ENCODE measurements around the gene PNPLA3. TPM values are rescaled to one million over a fixed set of nuclear protein-coding genes. Genes with fewer than 3 reads are reported as not detected.

PNPLA3 gene
- total and polyA plus RNA-seq, 2 donors from 2014 or later: 0.54 to 1.2 TPM

DNA sequence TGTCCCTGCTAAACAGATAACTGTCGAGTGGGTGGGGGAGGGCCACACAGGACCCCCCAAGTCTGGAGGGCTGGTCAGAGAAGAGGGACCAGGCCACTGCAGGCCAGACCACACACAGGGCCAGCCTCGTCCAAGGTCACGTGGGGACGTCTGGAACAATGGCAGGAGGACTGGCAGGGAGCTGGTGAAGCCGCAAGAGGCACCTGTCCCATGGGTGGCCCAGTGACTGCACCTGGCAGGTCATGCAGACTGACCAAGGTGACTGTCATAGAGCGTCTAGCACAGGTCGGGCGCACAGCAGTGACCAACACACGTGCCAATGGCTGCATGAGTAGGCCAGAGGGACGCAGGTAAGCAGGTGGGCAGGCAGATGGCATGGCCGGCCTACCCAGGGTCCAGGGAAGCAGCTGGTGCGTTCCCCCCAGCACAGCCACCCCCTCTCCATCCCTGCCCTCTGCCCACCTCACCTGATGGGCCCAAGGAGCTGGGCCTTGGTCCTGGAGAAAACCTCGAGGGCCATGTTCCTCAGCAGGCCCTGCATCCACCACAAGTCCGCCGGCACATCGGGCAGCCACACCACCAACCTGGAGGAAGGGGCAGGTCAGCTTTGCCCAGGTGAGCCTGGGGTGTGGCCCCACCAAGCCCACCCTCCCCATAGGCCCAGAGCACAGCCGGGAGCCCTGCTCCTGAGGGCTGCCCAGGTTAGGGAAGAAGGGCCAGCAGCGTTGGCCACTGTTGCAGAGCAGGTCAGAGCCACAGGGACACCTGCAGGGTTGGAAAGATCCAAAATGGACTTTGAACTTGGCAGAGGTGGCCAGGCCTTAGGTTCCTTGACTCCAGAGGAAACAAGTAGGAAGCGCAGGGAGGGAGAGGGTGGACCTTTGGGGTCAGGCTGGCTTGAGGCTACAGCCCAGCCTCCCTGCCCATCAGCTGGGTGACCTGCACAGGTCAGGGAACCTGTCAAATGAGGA is 42.2 kb upstream of the PNPLA3 start:
- intact Hi-C loops (cut with DNase I): no loop called here
- Histone ChIP-seq H3K4me1 (ENCODE audit: control insufficient read depth in 2 of 3, insufficient read depth in 2 of 3, low read depth in 1 of 3, low read length in 3 of 3) (no peaks in the 10 kb centered on the region), H3K36me3 (ENCODE audit: control insufficient read depth in 2 of 3, insufficient read depth in 3 of 3, low read length in 3 of 3) (no peaks in the 10 kb centered on the region), H3K27me3 (ENCODE audit: control insufficient read depth, insufficient read depth, low read length) (no peaks in the 10 kb centered on the region), H3K4me3 (ENCODE audit: low read length in 3 of 3) (no peak overlapping the region), H3K9me3 (ENCODE audit: control insufficient read depth in 2 of 3, insufficient read depth in 1 of 3, low read length in 3 of 3) (no peaks in the 10 kb centered on the region), H3K27ac (ENCODE audit: low read depth in 2 of 2, low read length in 2 of 2) (no peak overlapping the region), H3K9ac (ENCODE audit: low read length in 3 of 3) (no peak overlapping the region)
- peak in 2 of 5 donors; percentile 19 to 58 for DNase-seq
- no peak for FAIRE-seq
- TF ChIP-seq, protein P1, sequence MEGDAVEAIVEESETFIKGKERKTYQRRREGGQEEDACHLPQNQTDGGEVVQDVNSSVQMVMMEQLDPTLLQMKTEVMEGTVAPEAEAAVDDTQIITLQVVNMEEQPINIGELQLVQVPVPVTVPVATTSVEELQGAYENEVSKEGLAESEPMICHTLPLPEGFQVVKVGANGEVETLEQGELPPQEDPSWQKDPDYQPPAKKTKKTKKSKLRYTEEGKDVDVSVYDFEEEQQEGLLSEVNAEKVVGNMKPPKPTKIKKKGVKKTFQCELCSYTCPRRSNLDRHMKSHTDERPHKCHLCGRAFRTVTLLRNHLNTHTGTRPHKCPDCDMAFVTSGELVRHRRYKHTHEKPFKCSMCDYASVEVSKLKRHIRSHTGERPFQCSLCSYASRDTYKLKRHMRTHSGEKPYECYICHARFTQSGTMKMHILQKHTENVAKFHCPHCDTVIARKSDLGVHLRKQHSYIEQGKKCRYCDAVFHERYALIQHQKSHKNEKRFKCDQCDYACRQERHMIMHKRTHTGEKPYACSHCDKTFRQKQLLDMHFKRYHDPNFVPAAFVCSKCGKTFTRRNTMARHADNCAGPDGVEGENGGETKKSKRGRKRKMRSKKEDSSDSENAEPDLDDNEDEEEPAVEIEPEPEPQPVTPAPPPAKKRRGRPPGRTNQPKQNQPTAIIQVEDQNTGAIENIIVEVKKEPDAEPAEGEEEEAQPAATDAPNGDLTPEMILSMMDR (IDR thresholded peaks at IDR 0.05; ENCODE audit: borderline replicate concordance, extremely low read depth, insufficient read depth): no peak

DNA sequence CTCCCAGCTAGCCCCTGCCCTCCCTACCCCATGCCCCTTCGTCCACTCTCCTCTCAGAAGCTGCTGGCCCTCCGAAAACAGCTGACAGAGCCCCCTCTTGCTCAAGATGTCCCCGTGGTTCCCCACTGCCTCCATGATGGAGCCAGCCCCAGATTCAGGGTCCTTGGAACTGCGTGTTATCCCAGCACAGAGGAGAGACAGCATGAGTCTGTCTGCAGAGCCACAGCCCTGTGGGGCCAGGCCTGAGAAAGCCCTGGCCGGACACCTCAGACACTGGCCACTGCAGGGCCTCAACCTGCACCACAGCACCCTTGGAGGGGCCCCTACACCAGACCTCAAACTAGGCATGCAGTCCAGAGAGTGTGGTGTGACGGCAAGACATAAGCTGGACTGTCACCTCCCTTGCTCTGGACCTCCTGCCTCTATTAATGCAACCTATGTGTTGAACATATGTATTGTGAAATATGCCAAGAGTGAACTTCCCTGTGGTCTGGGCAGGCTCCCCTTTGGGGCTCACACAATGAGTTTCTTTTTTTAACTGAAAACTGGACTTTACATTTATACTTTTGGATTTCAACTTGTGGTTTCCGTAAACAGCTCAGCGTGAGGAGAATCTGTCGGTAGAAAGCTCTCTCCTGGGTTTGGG is 41.4 kb upstream of the PNPLA3 start:
- H3K4me3 ChIP-seq (ENCODE audit: low read length in 3 of 3): no peak overlapping the region
- DNase-seq (peak in 2 of 5 donors; percentile 11 to 38), FAIRE-seq (no peak)
- H3K9ac ChIP-seq (ENCODE audit: low read length in 3 of 3): no peak overlapping the region
- H3K9me3 ChIP-seq (ENCODE audit: control insufficient read depth in 2 of 3, insufficient read depth in 1 of 3, low read length in 3 of 3): no peaks in the 10 kb centered on the region
- TF ChIP-seq, protein P1 (IDR thresholded peaks at IDR 0.05; ENCODE audit: borderline replicate concordance, extremely low read depth, insufficient read depth): no peak
- no peaks in the 10 kb centered on the region for H3K4me1 ChIP-seq (ENCODE audit: control insufficient read depth in 2 of 3, insufficient read depth in 2 of 3, low read depth in 1 of 3, low read length in 3 of 3)
- H3K27me3 ChIP-seq (ENCODE audit: control insufficient read depth, insufficient read depth, low read length): no peaks in the 10 kb centered on the region
- H3K27ac ChIP-seq (ENCODE audit: low read depth in 2 of 2, low read length in 2 of 2): no peak overlapping the region
- intact Hi-C loops (cut with DNase I): no loop called here
- H3K36me3 ChIP-seq (ENCODE audit: control insufficient read depth in 2 of 3, insufficient read depth in 3 of 3, low read length in 3 of 3): no peaks in the 10 kb centered on the region

DNA sequence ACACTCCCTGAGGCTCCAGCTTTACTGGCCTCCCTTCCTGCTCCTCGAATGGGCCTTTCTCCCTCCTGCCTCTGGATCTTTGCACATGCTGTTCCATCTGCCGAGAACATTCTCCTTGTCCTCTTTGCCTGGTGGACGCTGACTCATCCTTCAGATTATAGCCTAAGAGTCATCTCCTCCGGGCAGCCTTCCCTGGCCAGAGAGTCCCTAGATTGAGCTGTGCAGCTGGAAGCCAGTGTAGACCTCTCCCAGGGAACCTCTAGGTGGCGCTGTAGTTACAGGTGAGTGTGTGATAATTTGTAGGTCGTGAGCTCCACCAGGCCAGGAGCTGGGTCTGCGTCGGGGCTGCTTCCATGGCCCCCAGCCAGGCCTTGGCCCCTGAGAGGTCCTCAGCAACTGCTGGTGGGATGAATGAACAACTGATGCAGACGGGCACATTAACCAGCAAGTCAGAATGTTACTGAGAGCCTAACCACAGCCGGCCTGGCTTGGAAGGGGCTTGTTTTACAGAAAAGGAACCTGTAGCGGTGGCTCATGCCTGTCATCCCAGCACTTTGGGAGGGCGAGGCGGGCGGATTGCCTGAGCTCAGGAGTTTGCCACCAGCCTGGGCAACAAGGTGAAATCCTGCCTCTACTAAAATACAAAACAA is 40.5 kb upstream of the PNPLA3 start:
- no peak for FAIRE-seq
- TF ChIP-seq, protein P1 (IDR thresholded peaks at IDR 0.05; ENCODE audit: borderline replicate concordance, extremely low read depth, insufficient read depth): peak; percentile 41
- Histone ChIP-seq H3K27me3 (ENCODE audit: control insufficient read depth, insufficient read depth, low read length) (no peaks in the 10 kb centered on the region), H3K9ac (ENCODE audit: low read length in 3 of 3) (no peak overlapping the region), H3K9me3 (ENCODE audit: control insufficient read depth in 2 of 3, insufficient read depth in 1 of 3, low read length in 3 of 3) (no peaks in the 10 kb centered on the region), H3K4me3 (ENCODE audit: low read length in 3 of 3) (no peak overlapping the region), H3K27ac (ENCODE audit: low read depth in 2 of 2, low read length in 2 of 2) (no peak overlapping the region), H3K36me3 (ENCODE audit: control insufficient read depth in 2 of 3, insufficient read depth in 3 of 3, low read length in 3 of 3) (no peaks in the 10 kb centered on the region), H3K4me1 (ENCODE audit: control insufficient read depth in 2 of 3, insufficient read depth in 2 of 3, low read depth in 1 of 3, low read length in 3 of 3) (no peaks in the 10 kb centered on the region)
- DNase-seq: peak; percentile 53 to 86 (median 74)
- intact Hi-C loops (cut with DNase I): no loop called here

Data from kidney (tissue), 14 donors.